ENCODE results near the gene HMGXB4. TPM values are rescaled to one million over a fixed set of nuclear protein-coding genes. Genes with fewer than 3 reads are reported as not detected.

The HMGXB4 gene
- total RNA-seq = 13.1 and 13.6 TPM in 2 replicates

DNA sequence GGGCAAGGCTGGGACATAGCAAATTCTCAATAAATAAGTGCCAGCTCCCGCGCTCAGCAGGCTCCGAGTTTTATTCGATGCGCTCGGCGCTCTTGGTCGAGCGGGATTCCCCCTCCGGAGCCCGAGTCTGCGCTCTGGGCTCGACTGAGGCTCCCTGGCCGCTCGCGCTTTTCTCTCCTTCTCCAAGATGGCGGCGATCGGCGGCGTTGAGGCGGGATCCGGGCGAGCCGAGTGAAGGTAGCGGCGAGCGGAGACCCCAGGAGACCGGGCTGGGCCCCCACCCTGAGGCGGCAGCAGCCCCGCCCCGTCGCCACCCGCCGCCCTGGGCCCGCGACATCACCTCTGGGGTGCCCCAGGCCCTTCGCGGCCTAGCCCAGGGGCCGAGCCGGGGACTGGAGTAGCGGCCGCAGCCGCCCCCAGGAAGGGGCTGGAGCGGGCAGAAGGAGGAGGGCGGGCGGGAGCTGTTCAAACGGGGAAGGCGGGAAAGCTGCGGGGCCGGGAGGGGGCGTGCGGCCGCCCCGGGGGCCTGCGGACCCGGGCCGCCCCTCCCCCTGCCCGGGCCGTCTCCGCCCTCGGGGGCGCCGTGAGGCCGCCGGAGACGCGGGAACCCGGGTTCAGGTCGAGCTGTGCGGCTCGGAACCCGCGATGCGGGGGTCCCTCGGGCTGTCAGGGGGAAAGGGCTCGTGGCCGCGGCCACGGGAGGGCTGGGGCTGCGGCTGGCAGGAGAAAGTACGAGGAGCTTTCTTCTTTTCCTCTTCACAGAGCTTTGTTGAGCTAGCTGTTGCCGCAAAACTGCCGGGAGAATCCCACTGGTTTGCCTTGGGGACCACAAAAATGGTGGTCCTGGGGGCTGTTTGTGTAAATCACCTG, at the start of gene HMGXB4:
HMGXB4 (plus strand) TSS at position 173 of the 870 bp plus-strand sequence. CDS start 4,898 bp downstream, outside the sequence.

DNA sequence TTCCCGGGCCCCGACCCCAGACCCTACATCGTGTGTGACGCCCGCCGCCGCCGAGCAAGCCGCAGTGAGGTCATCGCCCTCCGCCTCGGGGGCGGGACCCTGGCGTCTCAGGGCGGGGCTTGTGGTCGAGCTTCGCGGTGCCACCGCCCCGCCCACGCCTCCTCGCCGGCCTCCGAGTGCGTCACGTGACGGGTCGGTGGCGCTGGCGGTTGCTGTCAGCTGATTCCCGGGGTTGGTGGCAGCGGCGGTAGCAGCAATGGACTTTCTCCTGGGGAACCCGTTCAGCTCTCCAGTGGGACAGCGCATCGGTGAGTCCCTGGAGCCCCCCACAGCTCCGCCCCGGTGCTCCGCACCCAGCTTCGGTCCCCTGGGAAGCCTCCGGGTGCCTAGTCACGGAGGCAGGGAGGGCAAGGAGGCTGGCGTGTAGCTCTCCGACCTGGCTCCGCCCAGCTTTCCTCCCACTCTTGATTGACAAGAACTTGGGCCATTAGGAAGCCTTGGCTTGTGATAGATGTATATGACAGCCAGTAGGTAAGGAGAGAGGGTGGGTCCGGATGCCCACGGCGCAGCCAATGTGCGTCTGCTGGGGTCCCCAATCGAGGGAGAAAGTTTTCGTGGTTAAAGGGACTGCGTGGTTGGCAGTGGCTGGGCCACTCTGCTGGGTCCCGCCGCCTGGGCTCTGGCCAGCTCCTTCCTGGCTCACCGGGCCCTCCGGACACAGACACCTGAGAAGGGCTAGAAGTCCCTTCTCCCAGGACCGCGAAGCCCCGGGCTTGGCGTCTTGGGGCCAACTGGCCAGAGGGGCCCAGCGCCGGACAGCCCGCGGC, 42.6 kb downstream of the HMGXB4 start, which contains the start of gene TOM1:
TOM1 (plus strand) TSS at position 222 of the 827 bp plus-strand sequence; CDS start at position 257, 35 bp downstream.

Other genes with a start within 250 kb of the HMGXB4 start
- not detected in 2 replicates for gene ISX, start 191.3 kb upstream of the HMGXB4 start, total RNA-seq
- gene TOM1, start 42.4 kb downstream of the HMGXB4 start, total RNA-seq = 27.2 and 33.6 TPM in 2 replicates
- gene HMOX1, start 123.6 kb downstream of the HMGXB4 start, total RNA-seq = 80.9 and 87.3 TPM in 2 replicates
- 27.5 and 49.9 TPM in 2 replicates for gene MCM5, start 142.6 kb downstream of the HMGXB4 start, total RNA-seq